PC-3 (cell line): Measurements from ENCODE around the gene TMEM52. TPM values are rescaled to one million over a fixed set of nuclear protein-coding genes. Genes with fewer than 3 reads are reported as not detected.

ENCODE experiments used
- ATAC-seq: fragments of 200-7000 bp; cut with Tn5 transposase; 2 replicates; pipeline ENCODE4 v1.9.1; 2020; ENCODE audit warnings: mild to moderate bottlenecking, moderate library complexity
- BruUV-seq: library from RNA; stranded (reverse); fragments of 400-500 nt; replicated peaks from 2 replicates; lab custom pipeline; 2021; lab: Mats Ljungman, UMichigan
- CTCF ChIA-PET: fragments of 300-600 bp; sonication (Branson Sonifier 250); formaldehyde crosslinking; loops from one replicate; lab custom pipeline; 2022; ENCODE audit warnings: antibody characterized with exemption; lab: Charles Lee
- POLR2A ChIA-PET: fragments of 300-600 bp; sonication (Branson Sonifier 250); formaldehyde crosslinking; loops from one replicate; lab custom pipeline; 2022; ENCODE audit warnings: antibody characterized with exemption; ENCODE audit not compliant: unreplicated experiment; lab: Charles Lee
- DNase-seq: peaks from one replicate; pipeline ENCODE4 v3.0.0-alpha.2; 2015
- H2AFZ ChIP-seq: fragments of 300-600 bp; sonication (generic); 2 replicates; pipeline ENCODE4 v1.6.0; 2016; ENCODE audit warnings: antibody characterized with exemption, low read length
- H3F3A ChIP-seq: fragments of 300-600 bp; sonication (generic); one replicate; pipeline ENCODE4 v1.6.0; 2017; ENCODE audit warnings: antibody characterized with exemption, low read length, control low read depth, mild to moderate bottlenecking; ENCODE audit not compliant: unreplicated experiment
- H3K27ac ChIP-seq: fragments of 300-600 bp; sonication (generic); 2 replicates; pipeline ENCODE4 v1.5.1; 2016; ENCODE audit warnings: mild to moderate bottlenecking, low read length
- H3K27me3 ChIP-seq: fragments of 300-600 bp; sonication (generic); 2 replicates; pipeline ENCODE4 v1.6.1; 2016; ENCODE audit warnings: low read length, mixed read lengths
- H3K36me3 ChIP-seq: fragments of 300-600 bp; sonication (generic); 2 replicates; pipeline ENCODE4 v1.6.1; 2016; ENCODE audit warnings: low read depth, mixed run types, low read length, mixed read lengths
- H3K4me1 ChIP-seq: fragments of 300-600 bp; sonication (generic); 2 replicates; pipeline ENCODE4 v1.5.1; 2016; ENCODE audit warnings: low read length; ENCODE audit not compliant: insufficient read depth
- H3K4me2 ChIP-seq: fragments of 300-600 bp; sonication (generic); 2 replicates; pipeline ENCODE4 v1.6.0; 2016; ENCODE audit warnings: low read length
- H3K4me3 ChIP-seq: fragments of 300-600 bp; sonication (generic); 2 replicates; pipeline ENCODE4 v1.5.1; 2016; ENCODE audit warnings: mild to moderate bottlenecking, low read length, mixed read lengths
- H3K79me2 ChIP-seq: fragments of 300-600 bp; sonication (generic); 2 replicates; pipeline ENCODE4 v1.6.1; 2017; ENCODE audit warnings: low read length, mixed read lengths
- H3K9ac ChIP-seq: fragments of 300-600 bp; sonication (generic); 2 replicates; pipeline ENCODE4 v1.6.0; 2016; ENCODE audit warnings: mild to moderate bottlenecking, low read length
- H3K9me2 ChIP-seq: fragments of 300-600 bp; sonication (generic); replicated peaks from 2 replicates; pipeline ENCODE4 v1.6.1; 2016; ENCODE audit warnings: mixed run types, low read length, mixed read lengths
- H3K9me3 ChIP-seq: fragments of 300-600 bp; sonication (generic); 2 replicates; pipeline ENCODE4 v1.6.1; 2016; ENCODE audit warnings: low read length, mixed read lengths
- H4K20me1 ChIP-seq: fragments of 300-600 bp; sonication (generic); 2 replicates; pipeline ENCODE4 v1.6.1; 2016; ENCODE audit warnings: low read length, mixed read lengths
- CTCF ChIP-seq: fragments of 300-600 bp; sonication (generic); conservative IDR thresholded peaks from 2 replicates; pipeline ENCODE4 v1.5.1; 2017; ENCODE audit warnings: antibody characterized with exemption, low read depth, mild to moderate bottlenecking, low read length
- EZH2 ChIP-seq: fragments of 300-600 bp; sonication (generic); IDR thresholded peaks from one replicate; pipeline ENCODE4 v1.6.1; 2017; ENCODE audit warnings: antibody characterized with exemption, mild to moderate bottlenecking, low read length; ENCODE audit not compliant: unreplicated experiment
- EZH2phosphoT487 ChIP-seq: fragments of 300-600 bp; sonication (generic); IDR thresholded peaks from 2 replicates; pipeline ENCODE4 v1.6.1; 2018; ENCODE audit warnings: mild to moderate bottlenecking, antibody characterized with exemption, low read length, borderline replicate concordance
- intact Hi-C: fragments of 100-400 bp; cut with micrococcal nuclease; formaldehyde crosslinking; loops from 2 replicates; pipeline ENCODE4 v1.9.0; 2023
- total RNA-seq: library from RNA; depleted of rRNA; stranded (reverse); fragments of >200 nt; gene quantifications from 2 replicates; pipeline ENCODE4 v1.2.3, GENCODE V29; 2014; rRNA removed

The TMEM52 gene
- total RNA-seq, 1 experiment from 2014 or later, result 22.6 TPM

DNA sequence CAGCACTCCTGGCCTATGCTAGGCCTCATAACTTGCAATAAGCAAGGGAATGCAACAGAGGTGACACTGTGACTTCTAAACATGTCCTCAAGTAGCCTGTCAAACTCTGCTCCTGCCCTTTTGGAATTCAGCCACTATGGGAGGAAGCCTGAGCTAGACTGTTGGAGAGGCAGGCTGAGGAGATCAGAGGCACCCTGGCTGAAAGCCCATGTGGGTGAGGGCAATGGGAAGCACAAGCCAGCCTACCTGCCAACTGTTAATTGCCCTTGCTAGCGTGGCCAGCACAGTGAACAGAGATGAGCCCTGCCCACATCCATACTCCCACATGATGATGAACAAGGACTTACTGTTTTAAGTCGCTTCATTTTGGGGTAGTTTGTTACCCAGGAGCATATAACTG lies 45.9 kb downstream of the TMEM52 start:
- Histone ChIP-seq H3K9me3 (no peaks in the 10 kb centered on the region), H3F3A (no peaks in the 10 kb centered on the region), H3K4me3 (no peak overlapping the region), H3K9ac (no peak overlapping the region), H3K27ac (no peak overlapping the region), H3K79me2 (peaks cover 100% of the 10 kb centered on the region), H3K4me1 (no peaks in the 10 kb centered on the region), H3K4me2 (no peak overlapping the region), H2AFZ (no peak overlapping the region), H3K9me2 (no peaks in the 10 kb centered on the region), H4K20me1 (peaks cover 82% of the 10 kb centered on the region), H3K36me3 (peaks cover 57% of the 10 kb centered on the region), H3K27me3 (no peaks in the 10 kb centered on the region)
- ATAC-seq, result no peak
- no peak for DNase-seq
- POLR2A ChIA-PET, result no interaction called here
- intact Hi-C loops, result no loop called here
- CTCF ChIA-PET, result no interaction called here
- TF ChIP-seq CTCF (no peak), EZH2phosphoT487 (no peak), EZH2 (no peak)
- BruUV-seq, result no TSS peak

DNA sequence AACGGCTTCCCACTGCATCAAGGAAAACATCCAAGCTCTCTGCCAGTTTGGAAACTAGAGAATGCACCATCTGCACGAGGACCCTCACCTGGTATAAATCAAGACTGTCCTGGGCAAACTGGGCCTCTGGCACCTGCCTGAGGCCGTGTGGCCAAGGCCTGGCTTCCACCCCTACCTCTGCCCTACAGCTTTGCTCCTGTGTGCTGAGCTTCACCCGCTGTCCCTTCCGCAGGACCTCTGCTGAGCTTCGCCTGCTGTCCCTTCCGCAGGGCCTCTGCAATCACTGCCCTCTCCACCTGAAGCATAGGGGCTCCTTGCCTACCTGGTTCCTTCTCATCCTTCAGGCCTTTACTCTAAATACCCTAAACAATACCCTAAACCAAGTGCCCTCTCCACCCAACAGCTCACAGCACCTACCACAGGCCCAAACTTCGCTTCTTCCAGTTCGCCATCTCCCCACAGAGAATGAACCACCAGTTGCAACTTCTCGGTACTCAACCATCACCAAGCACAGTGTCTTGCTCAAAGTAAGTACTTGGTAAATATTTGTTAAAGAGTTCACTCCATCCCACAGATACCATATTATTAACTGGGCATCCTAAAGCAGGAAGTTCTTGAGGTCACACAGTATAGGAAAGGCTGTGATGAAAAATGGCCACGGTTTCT lies 46.6 kb downstream of the TMEM52 start:
- CTCF ChIA-PET, result no interaction called here
- no peak for TF ChIP-seq EZH2phosphoT487
- H3K9me3 ChIP-seq, result no peaks in the 10 kb centered on the region
- H3K27ac ChIP-seq, result no peak overlapping the region
- BruUV-seq, result no TSS peak
- POLR2A ChIA-PET, result no interaction called here
- H3K4me1 ChIP-seq, result no peaks in the 10 kb centered on the region
- no peak overlapping the region for H3K4me2 ChIP-seq
- H4K20me1 ChIP-seq, result peaks cover 82% of the 10 kb centered on the region
- DNase-seq, result no peak
- H3K36me3 ChIP-seq, result peaks cover 51% of the 10 kb centered on the region
- ATAC-seq, result no peak
- no peaks in the 10 kb centered on the region for H3F3A ChIP-seq
- no peaks in the 10 kb centered on the region for H3K9me2 ChIP-seq
- no peak overlapping the region for H3K4me3 ChIP-seq
- no peak overlapping the region for H2AFZ ChIP-seq
- H3K9ac ChIP-seq, result no peak overlapping the region
- H3K27me3 ChIP-seq, result no peaks in the 10 kb centered on the region
- peaks cover 100% of the 10 kb centered on the region for H3K79me2 ChIP-seq
- intact Hi-C loops, result no loop called here

DNA sequence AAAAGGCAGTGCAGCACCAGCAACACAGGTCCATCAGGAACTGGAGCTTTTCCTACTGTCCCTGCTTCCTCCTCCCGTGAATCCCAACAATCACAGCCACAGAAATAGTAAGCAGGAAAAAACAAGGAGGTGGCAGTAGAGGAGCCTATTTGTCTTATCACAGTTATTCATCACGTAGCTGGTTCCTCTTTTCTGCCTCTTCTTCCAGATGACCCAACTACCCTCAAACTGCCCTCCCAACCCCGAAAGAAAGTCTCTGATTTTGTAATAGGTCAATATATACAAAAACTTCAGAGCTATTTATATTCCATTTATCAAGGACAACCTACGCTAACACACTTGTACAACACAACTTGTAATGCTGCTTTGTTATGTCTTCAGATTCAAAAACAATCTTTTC lies 49.6 kb downstream of the TMEM52 start:
- H3K9me3 ChIP-seq, result no peaks in the 10 kb centered on the region
- peaks cover 29% of the 10 kb centered on the region for H3K36me3 ChIP-seq
- H2AFZ ChIP-seq, result no peak overlapping the region
- H3K9ac ChIP-seq, result no peak overlapping the region
- intact Hi-C loops, result no loop called here
- H3K27me3 ChIP-seq, result no peaks in the 10 kb centered on the region
- ChIA-PET CTCF (interaction anchor here (0.6 kb wide), 1 partner anchor 10 kb away, joined by 3 read pairs; no protein-coding TSS in a partner anchor), POLR2A (no interaction called here)
- no peaks in the 10 kb centered on the region for H3K9me2 ChIP-seq
- no peak overlapping the region for H3K27ac ChIP-seq
- H3K4me2 ChIP-seq, result no peak overlapping the region
- ATAC-seq (no peak; the same call in 1 of the 2 replicates), DNase-seq (no peak)
- H4K20me1 ChIP-seq, result peaks cover 72% of the 10 kb centered on the region
- no peaks in the 10 kb centered on the region for H3F3A ChIP-seq
- no TSS peak for BruUV-seq
- H3K4me3 ChIP-seq, result no peak overlapping the region
- TF ChIP-seq CTCF (no peak), EZH2 (no peak), EZH2phosphoT487 (no peak)
- peaks cover 100% of the 10 kb centered on the region for H3K79me2 ChIP-seq
- H3K4me1 ChIP-seq, result no peaks in the 10 kb centered on the region

Other genes with a start within 250 kb of the TMEM52 start
- 38.1 and 45.6 TPM in 2 replicates for gene SLC35E2B, start 226.5 kb downstream of the TMEM52 start, total RNA-seq
- 11.6 and 18.3 TPM in 2 replicates for gene CDK11A, start 194.9 kb downstream of the TMEM52 start, total RNA-seq
- gene NADK, start 140.8 kb downstream of the TMEM52 start, total RNA-seq, result 130 and 165 TPM in 2 replicates
- gene GNB1, start 28.2 kb downstream of the TMEM52 start, total RNA-seq, result 125 and 171 TPM in 2 replicates
- gene CALML6, start 4.0 kb downstream of the TMEM52 start, total RNA-seq, result 1.7 and 3.0 TPM in 2 replicates
- 0.23 TPM in 1 of 2 replicates, not detected in the other for gene CFAP74, start 84.5 kb upstream of the TMEM52 start, total RNA-seq
- gene GABRD, start 100.1 kb upstream of the TMEM52 start, total RNA-seq, result not detected in 2 replicates
- gene PRKCZ, start 131.1 kb upstream of the TMEM52 start, total RNA-seq, result 56.8 and 70.8 TPM in 2 replicates